K562 treated with DMSO at 1 percent for 12 hours (cell line): ENCODE measurements around the gene DISC1. TPM values are rescaled to one million over a fixed set of nuclear protein-coding genes. Genes with fewer than 3 reads are reported as not detected.

Source experiments
- total RNA-seq: library from RNA; unstranded; fragments of 300-600 nt; gene quantifications from 2 replicates; pipeline ENCODE4 v1.2.3, GENCODE V29; 2022; ENCODE audit not compliant: insufficient read depth

DISC1 gene
- 0.25 TPM in 1 of 2 replicates, not detected in the other for total RNA-seq

DNA sequence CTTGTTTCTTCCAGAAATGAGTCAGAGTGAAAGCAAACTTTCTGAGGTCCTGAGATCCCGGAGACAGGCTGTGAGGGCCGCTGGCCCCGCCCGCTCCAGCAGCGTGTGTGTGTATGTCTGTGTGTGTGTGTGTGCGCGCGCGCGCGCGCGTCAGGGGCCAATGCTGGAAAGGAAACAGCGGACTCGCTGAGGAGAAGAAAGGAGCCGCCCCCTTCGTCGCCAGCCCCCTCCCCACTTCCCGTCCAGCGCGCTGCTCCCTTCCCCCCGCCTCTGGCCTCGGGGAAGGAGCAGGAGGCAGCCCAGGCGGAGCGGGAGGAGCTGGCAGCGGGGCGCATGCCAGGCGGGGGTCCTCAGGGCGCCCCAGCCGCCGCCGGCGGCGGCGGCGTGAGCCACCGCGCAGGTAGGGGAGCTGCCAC is at the start of gene DISC1:
Gene DISC1 (plus strand): TSS at position 256 of the 416 bp plus-strand sequence. CDS start 78 bp downstream, at position 334.

Other genes with a start within 250 kb of the DISC1 start
- gene EGLN1, start 204.5 kb upstream of the DISC1 start, total RNA-seq = 11.1 and 26.5 TPM in 2 replicates
- 16.8 and 43.5 TPM in 2 replicates for gene TSNAX, start 98.1 kb upstream of the DISC1 start, total RNA-seq